Hepatocyte (in vitro differentiated cells): Measurements from ENCODE around the gene AHSG. TPM values are rescaled to one million over a fixed set of nuclear protein-coding genes. Genes with fewer than 3 reads are reported as not detected.
"Not testable (repeated sequence)": the region's sequence is repeated elsewhere in the genome, so short reads cannot be mapped to it uniquely, and the experiment has no call there.

ENCODE experiments used
- DNase-seq: peaks from one replicate; pipeline ENCODE4 v3.0.0-alpha.2; 2016; ENCODE audit warnings: low spot score
- H2AFZ ChIP-seq: fragments of 200-600 bp; sonication (generic); 2 replicates; pipeline ENCODE4 v1.6.0; 2016; ENCODE audit warnings: antibody characterized with exemption, mild to moderate bottlenecking
- H3K27ac ChIP-seq: fragments of 200-600 bp; sonication (generic); 2 replicates; pipeline ENCODE4 v1.5.1; 2016; ENCODE audit warnings: mild to moderate bottlenecking
- H3K27me3 ChIP-seq: fragments of 200-600 bp; sonication (generic); 2 replicates; pipeline ENCODE4 v1.6.1; 2016
- H3K36me3 ChIP-seq: fragments of 200-600 bp; sonication (generic); replicated peaks from 2 replicates; pipeline ENCODE4 v1.5.1; 2016; ENCODE audit warnings: low read depth; ENCODE audit not compliant: insufficient read depth
- H3K4me1 ChIP-seq: fragments of 200-600 bp; sonication (generic); 2 replicates; pipeline ENCODE4 v1.5.1; 2016; ENCODE audit warnings: mild to moderate bottlenecking, moderate library complexity; ENCODE audit not compliant: insufficient read depth
- H3K4me2 ChIP-seq: fragments of 200-600 bp; sonication (generic); 2 replicates; pipeline ENCODE4 v1.6.0; 2016
- H3K4me3 ChIP-seq: fragments of 200-600 bp; sonication (generic); 2 replicates; pipeline ENCODE4 v1.5.1; 2016; ENCODE audit warnings: mild to moderate bottlenecking
- H3K79me2 ChIP-seq: fragments of 200-600 bp; sonication (generic); 2 replicates; pipeline ENCODE4 v1.6.0; 2017; ENCODE audit warnings: mild to moderate bottlenecking
- H3K9me2 ChIP-seq: fragments of 200-600 bp; sonication (generic); replicated peaks from 2 replicates; pipeline ENCODE4 v1.6.0; 2017; ENCODE audit warnings: mild to moderate bottlenecking; ENCODE audit not compliant: insufficient read depth
- H3K9me3 ChIP-seq: fragments of 200-600 bp; sonication (generic); 2 replicates; pipeline ENCODE4 v1.5.1; 2016; ENCODE audit warnings: low read depth, mild to moderate bottlenecking
- H4K20me1 ChIP-seq: fragments of 200-600 bp; sonication (generic); 2 replicates; pipeline ENCODE4 v1.6.0; 2016; ENCODE audit warnings: mild to moderate bottlenecking; ENCODE audit not compliant: insufficient read depth, poor library complexity, severe bottlenecking
- CTCF ChIP-seq: fragments of 200-600 bp; sonication (generic); IDR thresholded peaks from 2 replicates; pipeline ENCODE4 v1.5.1; 2016; ENCODE audit warnings: antibody characterized with exemption, mild to moderate bottlenecking; ENCODE audit not compliant: poor library complexity
- EZH2 ChIP-seq: fragments of 200-600 bp; sonication (generic); IDR thresholded peaks from 2 replicates; pipeline ENCODE4 v1.6.1; 2016; ENCODE audit warnings: antibody characterized with exemption, mild to moderate bottlenecking, borderline replicate concordance
- EZH2phosphoT487 ChIP-seq: fragments of 200-600 bp; sonication (generic); IDR thresholded peaks from one replicate; pipeline ENCODE4 v1.6.1; 2018; ENCODE audit warnings: antibody characterized with exemption, mild to moderate bottlenecking, low read depth, moderate library complexity; ENCODE audit not compliant: unreplicated experiment, severe bottlenecking
- WGBS: methylation state at CpG from one replicate; pipeline ENCODE4 v1.1.6; 2016; ENCODE audit warnings: low lambda C conversion rate; ENCODE audit errors: missing lambda C conversion rate; 5-methylcytosine and 5-hydroxymethylcytosine counted together
- polyA plus RNA-seq: library from polyadenylated mRNA; unstranded; fragments of >200 nt; fragmentation: Nextera tagmentation; extraction: Ambion mirVana; gene quantifications from 2 replicates; pipeline ENCODE4 v1.2.1, GENCODE V29; 2016
- total RNA-seq: library from RNA; depleted of rRNA; stranded (reverse); fragments of >200 nt; gene quantifications from 2 replicates; pipeline ENCODE4 v1.2.3, GENCODE V29; 2014

The AHSG gene
- total and polyA plus RNA-seq, 2 experiments from 2014 or later, result 559 to 568 TPM

GRCh38 chr3:186633481-186633880, 20.6 kb downstream of the AHSG start:
- no peaks in the 10 kb centered on the region for H3K79me2 ChIP-seq
- no peak overlapping the region for H3K27ac ChIP-seq
- no peak overlapping the region for H2AFZ ChIP-seq
- H4K20me1 ChIP-seq, result no peaks in the 10 kb centered on the region
- no peak for DNase-seq
- TF ChIP-seq EZH2phosphoT487, result no peak
- TF ChIP-seq EZH2, result no peak
- no peak for TF ChIP-seq CTCF
- H3K4me2 ChIP-seq, result no peak overlapping the region
- no peaks in the 10 kb centered on the region for H3K4me1 ChIP-seq
- no peak overlapping the region for H3K4me3 ChIP-seq
- H3K36me3 ChIP-seq, result no peaks in the 10 kb centered on the region
- H3K9me2 ChIP-seq, result no peaks in the 10 kb centered on the region
- no peaks in the 10 kb centered on the region for H3K9me3 ChIP-seq
- no peaks in the 10 kb centered on the region for H3K27me3 ChIP-seq

DNA sequence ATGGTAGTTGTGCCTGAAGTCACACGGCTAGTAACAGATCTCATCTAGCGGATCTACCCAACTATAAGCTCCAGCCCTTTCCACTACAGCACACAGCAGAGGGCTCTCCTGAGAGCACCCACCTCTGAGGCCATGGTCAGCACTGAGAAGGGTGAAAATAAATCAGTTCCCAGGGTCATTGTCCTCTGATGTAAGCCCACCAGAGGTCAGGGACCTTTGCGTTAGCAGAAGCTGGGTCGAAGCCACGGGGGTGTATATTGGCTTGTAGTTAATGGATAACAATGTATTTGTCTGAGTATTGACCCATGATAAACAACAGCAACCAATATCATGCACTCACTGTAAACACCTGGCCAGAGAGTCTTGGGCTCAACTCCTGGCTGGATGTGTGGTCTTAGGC, 21.3 kb downstream of the AHSG start:
- not testable (repeated sequence) for H3K4me1 ChIP-seq, H4K20me1 ChIP-seq, H2AFZ ChIP-seq, H3K9me2 ChIP-seq, H3K4me3 ChIP-seq, H3K9me3 ChIP-seq, DNase-seq, H3K79me2 ChIP-seq, H3K27me3 ChIP-seq, H3K4me2 ChIP-seq, H3K27ac ChIP-seq, H3K36me3 ChIP-seq
- WGBS, result 66% methylated on average over 5 of the region's 5 CpGs

DNA sequence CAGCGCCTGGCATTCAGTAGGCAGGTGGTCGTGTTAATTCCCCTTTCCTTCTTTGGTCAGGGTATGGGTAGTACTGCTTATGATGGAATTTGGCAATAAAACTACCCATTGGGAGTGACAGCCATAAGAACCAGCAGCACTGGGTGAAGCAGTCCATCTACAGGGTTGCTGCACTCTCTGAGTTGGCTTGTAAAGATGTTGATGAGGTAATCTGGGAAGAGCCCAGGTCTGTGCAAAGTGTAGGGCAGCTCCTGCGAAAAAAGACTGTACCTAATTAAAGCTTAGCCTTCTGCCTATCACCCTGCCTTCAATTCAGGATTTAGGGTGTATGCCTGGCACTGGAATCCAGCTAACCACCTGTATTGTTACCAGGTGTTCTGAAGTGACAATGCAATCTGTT, 22.7 kb downstream of the AHSG start:
- H3K4me1 ChIP-seq, result no peaks in the 10 kb centered on the region

DNA sequence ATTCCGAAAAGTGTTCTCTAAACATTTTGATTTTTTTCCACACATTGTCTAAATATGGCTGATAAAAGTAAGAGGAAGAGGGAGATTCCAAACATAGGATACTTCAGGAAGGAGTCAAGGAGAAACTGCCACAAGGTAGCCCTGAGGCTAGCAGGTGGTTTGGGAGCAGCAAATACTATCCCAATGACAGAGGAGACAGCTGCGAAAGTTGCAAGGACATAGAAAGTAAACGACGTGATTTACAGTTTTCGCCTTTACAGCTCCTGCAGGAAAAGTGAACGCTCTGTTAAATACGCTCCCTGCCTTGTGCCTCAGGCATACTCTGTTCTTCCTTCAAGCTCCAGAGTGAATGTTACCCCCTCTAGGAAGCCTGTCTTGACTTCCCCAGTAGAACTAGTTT, 23.7 kb downstream of the AHSG start:
- H3K36me3 ChIP-seq, result no peaks in the 10 kb centered on the region
- 83% methylated on average over 7 of the region's 7 CpGs for WGBS
- H3K27ac ChIP-seq, result no peak overlapping the region

More for the DNA sequence above, 22.7 kb downstream of the AHSG start:
- no peak for DNase-seq
- Histone ChIP-seq H3K36me3 (no peaks in the 10 kb centered on the region), H3K4me3 (no peak overlapping the region), H3K27me3 (no peaks in the 10 kb centered on the region), H3K4me2 (no peak overlapping the region), H3K79me2 (no peaks in the 10 kb centered on the region), H2AFZ (no peak overlapping the region), H3K9me2 (no peaks in the 10 kb centered on the region), H4K20me1 (no peaks in the 10 kb centered on the region), H3K27ac (no peak overlapping the region), H3K9me3 (no peaks in the 10 kb centered on the region)
- WGBS, result 92% methylated on average over 3 of the region's 3 CpGs
- no peak for TF ChIP-seq CTCF
- TF ChIP-seq EZH2phosphoT487, result no peak
- TF ChIP-seq EZH2, result no peak

More for the DNA sequence above, 23.7 kb downstream of the AHSG start:
- TF ChIP-seq EZH2 (no peak), CTCF (no peak), EZH2phosphoT487 (no peak)
- no peak for DNase-seq
- H2AFZ ChIP-seq, result no peak overlapping the region
- H3K4me2 ChIP-seq, result no peak overlapping the region
- no peaks in the 10 kb centered on the region for H3K9me2 ChIP-seq
- H3K4me3 ChIP-seq, result no peak overlapping the region
- no peaks in the 10 kb centered on the region for H4K20me1 ChIP-seq
- H3K79me2 ChIP-seq, result no peaks in the 10 kb centered on the region
- H3K27me3 ChIP-seq, result no peaks in the 10 kb centered on the region
- no peaks in the 10 kb centered on the region for H3K9me3 ChIP-seq
- no peaks in the 10 kb centered on the region for H3K4me1 ChIP-seq
